K562 (cell line): ENCODE data around the gene TTC16. TPM values are rescaled to one million over a fixed set of nuclear protein-coding genes. Genes with fewer than 3 reads are reported as not detected.

Experiments used
- ATAC-seq: fragments of 200-7000 bp; cut with Tn5 transposase; 3 replicates; pipeline ENCODE4 v1.9.1; 2020; ENCODE audit warnings: moderate library complexity
- BruUV-seq: library from RNA; stranded (reverse); fragments of 400-500 nt; replicated peaks from 2 replicates; lab custom pipeline; 2021; lab: Mats Ljungman, UMichigan
- CTCF ChIA-PET: fragments of 300-600 bp; formaldehyde crosslinking; extraction: SDS; loops from one replicate; lab custom pipeline; 2021; ENCODE audit warnings: low intra/inter-chr PET ratio; lab: Yijun Ruan, JAX
- POLR2A ChIA-PET: fragments of 300-600, 350-650 bp; sonication (Branson Sonifier 250); formaldehyde crosslinking; extraction: SDS; loops from one replicate; lab custom pipeline; 2021; ENCODE audit warnings: antibody characterized with exemption, inconsistent platforms; lab: Yijun Ruan, JAX
- DNase-seq, 4 experiments: peaks; one replicate each; pipeline versions ENCODE4 v3.0.0 to v3.0.0-alpha.2; 2011 to 2018; ENCODE audit warnings: low spot score in 3 of 4, mixed read lengths in 3 of 4; ENCODE audit errors: extremely low read depth in 1 of 4
- FAIRE-seq: peaks from 2 replicates; lab custom pipeline; 2011; peaks lifted over from hg19 to GRCh38; lab: Jason Lieb, UNC
- H2AFZ ChIP-seq: 2 replicates; pipeline ENCODE4 v1.6.0; 2011; ENCODE audit warnings: low read depth, low read length, control low read depth, inconsistent platforms
- H3K27ac ChIP-seq: fragments of 200-600 bp; 3 replicates; pipeline ENCODE4 v1.8.0; 2011; ENCODE audit warnings: low read depth, mild to moderate bottlenecking, control low read depth, inconsistent platforms, low read length, moderate library complexity, mixed read lengths; ENCODE audit errors: extremely low read depth
- H3K27me3 ChIP-seq, 2 experiments: fragments of 300-600 bp in 1 of 2; 2 replicates in 1 of 2; 3 replicates in 1 of 2; pipeline versions ENCODE4 v1.6.0 to v1.8.0; 2011; ENCODE audit warnings: inconsistent platforms in 2 of 2, low read length in 2 of 2, mild to moderate bottlenecking in 1 of 2, mixed read lengths in 1 of 2, moderate library complexity in 1 of 2; ENCODE audit not compliant: control insufficient read depth in 2 of 2, insufficient read depth in 2 of 2
- H3K36me3 ChIP-seq: fragments of 300-600 bp; 3 replicates; pipeline ENCODE4 v1.8.0; 2011; ENCODE audit warnings: mild to moderate bottlenecking, low read length, inconsistent platforms; ENCODE audit not compliant: control insufficient read depth, insufficient read depth
- H3K4me1 ChIP-seq, 2 experiments: fragments of 200-600 bp in 1 of 2; replicated peaks in 1 of 2; 2 replicates in 1 of 2; 3 replicates in 1 of 2; pipeline versions ENCODE4 v1.5.1 to v1.8.0; 2011; ENCODE audit warnings: inconsistent platforms in 2 of 2, low read length in 2 of 2, mild to moderate bottlenecking in 1 of 2, mixed read lengths in 1 of 2, moderate library complexity in 1 of 2; ENCODE audit not compliant: control insufficient read depth in 2 of 2, insufficient read depth in 2 of 2
- H3K4me2 ChIP-seq: 2 replicates; pipeline ENCODE4 v1.6.1; 2011; ENCODE audit warnings: low read length, control low read depth, inconsistent platforms, mixed read lengths; ENCODE audit not compliant: insufficient read depth
- H3K4me3 ChIP-seq: fragments of 200-600 bp; sonication (generic), shearing (Covaris generic); 2 replicates; pipeline ENCODE4 v1.5.1; 2016; ENCODE audit warnings: control low read depth, inconsistent platforms
- H3K79me2 ChIP-seq: fragments of 200-600 bp; 3 replicates; pipeline ENCODE4 v1.8.0; 2011; ENCODE audit warnings: low read length, inconsistent platforms; ENCODE audit not compliant: control insufficient read depth, insufficient read depth
- H3K9ac ChIP-seq, 2 experiments: 2 replicates each; pipeline versions ENCODE4 v1.6.0 to v1.6.1; 2011; ENCODE audit warnings: low read depth in 2 of 2, low read length in 2 of 2, control low read depth in 1 of 2, inconsistent platforms in 1 of 2, mild to moderate bottlenecking in 1 of 2, mixed read lengths in 1 of 2; ENCODE audit not compliant: insufficient read depth in 1 of 2
- H3K9me1 ChIP-seq: one replicate; pipeline ENCODE4 v1.6.0; 2011; ENCODE audit warnings: inconsistent platforms, mild to moderate bottlenecking, low read length, moderate library complexity; ENCODE audit not compliant: control insufficient read depth, insufficient read depth
- H3K9me3 ChIP-seq: replicated peaks from 2 replicates; pipeline ENCODE4 v1.5.1; 2011; ENCODE audit warnings: low read depth, low read length, inconsistent platforms; ENCODE audit not compliant: control insufficient read depth, insufficient read depth
- H4K20me1 ChIP-seq: replicated peaks from 2 replicates; pipeline ENCODE4 v1.6.1; 2011; ENCODE audit warnings: low read length, inconsistent platforms, mixed read lengths; ENCODE audit not compliant: control insufficient read depth, insufficient read depth
- DPF2 ChIP-seq: fragments of 450-650 bp; IDR thresholded peaks from 2 replicates; pipeline ENCODE4 v1.6.1; 2016
- EP300 ChIP-seq: IDR thresholded peaks from 2 replicates; pipeline ENCODE4 v1.6.1; 2012; ENCODE audit warnings: low read length, improper control_type of control experiment
- ESRRA ChIP-seq: fragments of 450-650 bp; IDR thresholded peaks from 2 replicates; pipeline ENCODE4 v1.6.1; 2014; ENCODE audit warnings: low read depth, mild to moderate bottlenecking, moderate library complexity, borderline replicate concordance
- KLF13 ChIP-seq: fragments of 450-650 bp; IDR thresholded peaks from 2 replicates; pipeline ENCODE4 v1.6.1; 2016; ENCODE audit warnings: missing genetic modification characterization, low read depth, mild to moderate bottlenecking, missing compliant biosample characterization, moderate library complexity, borderline replicate concordance
- MCM7 ChIP-seq, 2 experiments: fragments of 450-650 bp; IDR thresholded peaks; 2 replicates each; pipeline ENCODE4 v1.6.1; 2016 to 2018
- PML ChIP-seq: IDR thresholded peaks from 2 replicates; pipeline ENCODE4 v1.6.1; 2012; ENCODE audit warnings: low read length, inconsistent platforms
- RAD21 ChIP-seq, 2 experiments: fragments of 250-450 bp in 1 of 2; fragments of 450-650 bp in 1 of 2; sonication (Bioruptor Pico) in 1 of 2; formaldehyde crosslinking in 1 of 2; IDR thresholded peaks in 1 of 2; conservative IDR thresholded peaks in 1 of 2; 2 replicates each; pipeline versions ENCODE4 v1.4.0 to v1.8.0; 2020 to 2022; ENCODE audit warnings: mild to moderate bottlenecking in 2 of 2, moderate library complexity in 1 of 2
- RUNX1 ChIP-seq: sonication (generic); IDR thresholded peaks from 2 replicates; pipeline ENCODE4 v1.6.1; 2016; ENCODE audit warnings: antibody characterized with exemption, low read depth
- SMAD3 ChIP-seq: fragments of 450-650 bp; formaldehyde crosslinking; conservative IDR thresholded peaks from 2 replicates; pipeline ENCODE4 v1.4.0; 2020; ENCODE audit warnings: mild to moderate bottlenecking
- SMARCA5 ChIP-seq: fragments of 450-650 bp; IDR thresholded peaks from 2 replicates; pipeline ENCODE4 v1.6.1; 2016
- SP2 ChIP-seq: IDR thresholded peaks from 2 replicates; pipeline ENCODE4 v1.6.1; 2011; ENCODE audit warnings: mild to moderate bottlenecking, low read depth, low read length, moderate library complexity; ENCODE audit not compliant: poor library complexity, severe bottlenecking; ENCODE audit errors: extremely low read depth
- ZBTB8A ChIP-seq: fragments of 450-650 bp; IDR thresholded peaks from 2 replicates; pipeline ENCODE4 v1.6.1; 2018; ENCODE audit warnings: mild to moderate bottlenecking, moderate library complexity; ENCODE audit not compliant: partially characterized antibody
- ZNF253 ChIP-seq: fragments of 250-450 bp; sonication (Bioruptor Pico); conservative IDR thresholded peaks from 2 replicates; pipeline ENCODE4 v1.6.1; 2021; ENCODE audit warnings: mild to moderate bottlenecking
- WGBS: fragments of 100-300 bp; shearing (Covaris generic); methylation state at CpG from one replicate; pipeline ENCODE4 v1.1.6; 2016; ENCODE audit warnings: low coverage, mixed read lengths; ENCODE audit not compliant: insufficient coverage; ENCODE audit errors: missing lambda C conversion rate; 5-methylcytosine and 5-hydroxymethylcytosine counted together
- in situ Hi-C: fragments of 300-500 bp; cut with MboI; formaldehyde crosslinking; loops from 4 replicates; pipeline ENCODE4 v1.15.0; 2018; ENCODE audit warnings: inconsistent platforms, mixed read lengths
- intact Hi-C: fragments of 100-400 bp; cut with micrococcal nuclease; formaldehyde crosslinking; loops from 2 replicates; pipeline ENCODE4 v1.14.2; 2022
- polyA plus RNA-seq, 8 experiments: library from polyadenylated mRNA; depleted of rRNA in 4 of 8; stranded (reverse) in 5 of 8; unstranded in 3 of 8; fragments of >200 nt; fragmentation: Nextera tagmentation in 2 of 8; fragmentation: Illumina TruSeq in 1 of 8; extraction: Ambion mirVana in 2 of 8; extraction: Trizol in 1 of 8; gene quantifications; 2 replicates each; pipeline versions ENCODE4 v1.2.1 to v1.2.3, GENCODE V29; 2011 to 2014; ENCODE audit warnings: inconsistent platforms in 1 of 8, missing spikeins in 1 of 8
- total RNA-seq, 7 experiments: library from RNA; depleted of rRNA in 6 of 7; stranded (reverse); fragments of >200 nt in 6 of 7; fragmentation: Illumina TruSeq in 2 of 7; extraction: Trizol in 2 of 7; gene quantifications; 2 replicates each; pipeline versions ENCODE4 v1.2.1 to v1.2.3, GENCODE V29; 2011 to 2021; ENCODE audit warnings: low replicate concordance in 1 of 7
- TF ChIP-seq, protein P1 (sequence below), 2 experiments: IDR thresholded peaks; 2 replicates each; pipeline ENCODE4 v1.6.1; 2011; ENCODE audit warnings: borderline replicate concordance in 1 of 2, control low read depth in 1 of 2, low read depth in 1 of 2, low read length in 1 of 2, mild to moderate bottlenecking in 1 of 2, mixed read lengths in 1 of 2, moderate library complexity in 1 of 2; ENCODE audit not compliant: insufficient read depth in 1 of 2, insufficient read length in 1 of 2, poor library complexity in 1 of 2, severe bottlenecking in 1 of 2; ENCODE audit errors: extremely low read depth in 1 of 2

Gene TTC16
- total and polyA plus RNA-seq, 9 of the 15 experiments (the other 6 are each of a cell fraction or from before 2014, with no cell fraction given) = 0.11 TPM; not detected in 8

DNA sequence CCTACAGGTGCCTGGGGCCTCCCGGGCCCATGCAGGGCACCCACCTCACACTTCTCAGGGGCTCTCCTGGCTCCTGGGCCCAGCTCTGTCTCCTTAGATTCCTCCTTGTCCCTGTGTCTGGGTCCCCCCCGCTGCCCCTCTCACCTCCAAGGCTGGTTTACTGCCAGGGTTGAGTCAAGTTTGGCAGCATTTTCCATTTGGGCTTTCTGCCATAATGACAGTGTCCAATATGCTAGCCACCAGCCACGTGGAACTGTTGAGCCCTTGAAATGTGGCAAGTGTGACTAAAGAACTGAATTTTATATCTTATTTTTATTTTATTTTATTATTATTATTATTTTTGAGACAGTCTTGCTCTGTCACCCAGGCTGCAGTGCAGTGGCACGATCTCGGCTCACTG, 1.9 kb downstream of the TTC16 start:
- Histone ChIP-seq H3K27ac (no peak overlapping the region), H3K36me3 (no peaks in the 10 kb centered on the region), H3K9me3 (no peaks in the 10 kb centered on the region), H4K20me1 (peaks cover 3% of the 10 kb centered on the region; the same call in 1 of the 2 replicates), H3K9ac (peak overlapping the region in 1 of 2 experiments; percentile 77; a peak in 2 of 4 replicates), H3K79me2 (0 out of 3 replicates have a peak, but pooled peaks cover 3% of the 10 kb centered on the region), H3K4me3 (no peak overlapping the region), H2AFZ (no peak overlapping the region), H3K4me1 (peaks cover 4 to 42% of the 10 kb centered on the region in 2 experiments; a peak in 4 of 5 replicates), H3K4me2 (no peak overlapping the region), H3K9me1 (peaks cover 4% of the 10 kb centered on the region), H3K27me3 (no peaks in the 10 kb centered on the region)
- in situ Hi-C loops (no loop called here), intact Hi-C loops (no loop called here)
- ChIA-PET CTCF (no interaction called here), POLR2A (no interaction called here)
- ATAC-seq (no peak), FAIRE-seq (no peak), DNase-seq (no peak)
- 58% methylated on average over 5 of the region's 5 CpGs for WGBS
- no peak for TF ChIP-seq SMAD3 (CRISPR knock-in tag)
- TF ChIP-seq DPF2 = no peak
- TF ChIP-seq, protein P1, sequence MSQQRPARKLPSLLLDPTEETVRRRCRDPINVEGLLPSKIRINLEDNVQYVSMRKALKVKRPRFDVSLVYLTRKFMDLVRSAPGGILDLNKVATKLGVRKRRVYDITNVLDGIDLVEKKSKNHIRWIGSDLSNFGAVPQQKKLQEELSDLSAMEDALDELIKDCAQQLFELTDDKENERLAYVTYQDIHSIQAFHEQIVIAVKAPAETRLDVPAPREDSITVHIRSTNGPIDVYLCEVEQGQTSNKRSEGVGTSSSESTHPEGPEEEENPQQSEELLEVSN (IDR thresholded peaks at IDR 0.05; ENCODE audit: borderline replicate concordance in 1 of 2, extremely low read depth in 1 of 2, insufficient read depth in 1 of 2, insufficient read length in 1 of 2, low read depth in 1 of 2, low read length in 1 of 2, poor library complexity in 1 of 2, severe bottlenecking in 1 of 2) = no peak
- TF ChIP-seq PML = no peak
- TF ChIP-seq KLF13 = no peak
- no peak for TF ChIP-seq EP300
- no peak for TF ChIP-seq RAD21 (CRISPR knock-in tag; conservative IDR thresholded peaks at IDR 0.05 in 1 of 2, IDR thresholded peaks at IDR 0.05 in 1 of 2)
- TF ChIP-seq SMARCA5 = no peak
- TF ChIP-seq RUNX1 = no peak
- no peak for TF ChIP-seq SP2
- no peak for TF ChIP-seq ZBTB8A
- TF ChIP-seq ZNF253 (CRISPR knock-in tag) = no peak
- no peak for TF ChIP-seq ESRRA
- no peak for TF ChIP-seq MCM7 (IDR thresholded peaks at IDR 0.05)
- BruUV-seq = no TSS peak
